NT2/D1 (cell line): ENCODE results near the gene IL32.

Source experiments
- SUZ12 ChIP-seq: IDR thresholded peaks from 2 replicates; pipeline ENCODE4 v1.6.1; 2011; ENCODE audit not compliant: insufficient read length, insufficient read depth; ENCODE audit errors: extremely low read depth
- YY1 ChIP-seq: IDR thresholded peaks from 2 replicates; pipeline ENCODE4 v1.6.1; 2011; ENCODE audit not compliant: insufficient read length, insufficient read depth
- ZNF274 ChIP-seq: IDR thresholded peaks from 2 replicates; pipeline ENCODE4 v1.6.1; 2011; ENCODE audit warnings: mild to moderate bottlenecking, low read depth, low read length

DNA sequence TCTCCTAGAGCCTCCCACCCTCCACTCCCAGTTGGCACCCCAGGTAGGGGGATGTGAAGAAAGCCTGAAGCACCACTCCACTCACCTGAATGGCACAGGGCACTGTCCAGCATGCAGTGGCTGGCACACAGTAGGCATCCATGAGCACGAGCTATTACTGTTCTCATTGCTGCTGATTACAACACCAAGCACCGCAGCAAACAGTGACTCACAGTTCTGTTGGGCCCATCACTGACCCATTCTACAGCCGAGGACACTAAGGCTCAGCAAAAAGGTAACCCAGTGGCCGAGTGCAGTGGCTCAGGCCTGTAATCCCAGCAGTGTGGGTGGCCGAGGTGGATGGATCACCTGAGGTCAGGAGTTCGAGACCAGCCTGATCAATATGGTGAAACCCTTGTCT is 30.9 kb downstream of the IL32 start:
- TF ChIP-seq YY1 (no peak), ZNF274 (no peak), SUZ12 (no peak)
